PC-9 (cell line): ENCODE results near the gene TSPOAP1.

ENCODE experiments used
- EZH2 ChIP-seq: fragments of 200-600 bp; sonication (generic); IDR thresholded peaks from 2 replicates; pipeline ENCODE4 v1.8.0; 2017; ENCODE audit warnings: antibody characterized with exemption, low read depth
- TF ChIP-seq, protein P1 (sequence below): fragments of 200-600 bp; sonication (generic); conservative IDR thresholded peaks from 2 replicates; pipeline ENCODE4 v1.6.1; 2017; ENCODE audit warnings: mixed run types, antibody characterized with exemption, mild to moderate bottlenecking, moderate library complexity

GRCh38 chr17:58365185-58365979 is 36.8 kb upstream of the TSPOAP1 start:
- TF ChIP-seq, protein P1, sequence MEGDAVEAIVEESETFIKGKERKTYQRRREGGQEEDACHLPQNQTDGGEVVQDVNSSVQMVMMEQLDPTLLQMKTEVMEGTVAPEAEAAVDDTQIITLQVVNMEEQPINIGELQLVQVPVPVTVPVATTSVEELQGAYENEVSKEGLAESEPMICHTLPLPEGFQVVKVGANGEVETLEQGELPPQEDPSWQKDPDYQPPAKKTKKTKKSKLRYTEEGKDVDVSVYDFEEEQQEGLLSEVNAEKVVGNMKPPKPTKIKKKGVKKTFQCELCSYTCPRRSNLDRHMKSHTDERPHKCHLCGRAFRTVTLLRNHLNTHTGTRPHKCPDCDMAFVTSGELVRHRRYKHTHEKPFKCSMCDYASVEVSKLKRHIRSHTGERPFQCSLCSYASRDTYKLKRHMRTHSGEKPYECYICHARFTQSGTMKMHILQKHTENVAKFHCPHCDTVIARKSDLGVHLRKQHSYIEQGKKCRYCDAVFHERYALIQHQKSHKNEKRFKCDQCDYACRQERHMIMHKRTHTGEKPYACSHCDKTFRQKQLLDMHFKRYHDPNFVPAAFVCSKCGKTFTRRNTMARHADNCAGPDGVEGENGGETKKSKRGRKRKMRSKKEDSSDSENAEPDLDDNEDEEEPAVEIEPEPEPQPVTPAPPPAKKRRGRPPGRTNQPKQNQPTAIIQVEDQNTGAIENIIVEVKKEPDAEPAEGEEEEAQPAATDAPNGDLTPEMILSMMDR = no peak
- no peak for TF ChIP-seq EZH2
